ENCODE data around the gene KIRREL3. TPM values are rescaled to one million over a fixed set of nuclear protein-coding genes. Genes with fewer than 3 reads are reported as not detected.

KIRREL3 gene
- total and polyA plus RNA-seq, 2 experiments from 2014 or later: 16.1 to 35.6 TPM

DNA sequence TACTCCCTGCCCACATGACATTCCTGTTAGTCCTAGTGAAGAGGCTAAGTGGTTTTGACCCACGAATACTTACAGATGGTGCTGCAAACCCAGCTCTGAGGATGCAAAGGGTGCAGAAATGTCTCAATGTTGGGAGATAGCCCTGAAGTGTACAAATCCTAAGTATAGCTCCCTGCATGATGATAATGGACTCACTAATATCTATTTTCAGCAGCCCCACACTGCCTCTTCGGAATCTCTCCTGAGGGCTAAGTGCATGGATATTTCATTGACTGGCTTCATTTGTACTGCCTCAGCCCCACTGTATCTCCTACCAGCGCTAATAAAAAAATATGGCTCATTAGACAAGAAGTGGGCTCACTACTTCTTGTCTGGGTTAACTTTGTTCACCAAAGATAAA, 114.5 kb downstream of the KIRREL3 start:
- Histone ChIP-seq H4K20me1 (ENCODE audit: insufficient read depth) (0 out of 2 replicates have a peak, but pooled peaks cover 9% of the 10 kb centered on the region), H3K9ac (no peak overlapping the region), H3K27me3 (replicated peaks; ENCODE audit: insufficient read depth) (no peaks in the 10 kb centered on the region), H3K4me2 (ENCODE audit: unreplicated experiment) (no peak overlapping the region), H3F3A (ENCODE audit: insufficient read depth) (peaks cover 3% of the 10 kb centered on the region), H3K36me3 (ENCODE audit: low read depth) (no peaks in the 10 kb centered on the region), H3K4me3 (no peak overlapping the region), H3K4me1 (ENCODE audit: insufficient read depth) (peaks cover 4% of the 10 kb centered on the region), H3K9me2 (ENCODE audit: insufficient read depth) (no peaks in the 10 kb centered on the region), H3K27ac (no peak overlapping the region), H3K9me3 (ENCODE audit: low read depth) (no peaks in the 10 kb centered on the region), H2AFZ (no peak overlapping the region), H3K79me2 (ENCODE audit: insufficient read depth) (peaks cover 58% of the 10 kb centered on the region)
- 71 to 72% methylated on average over 3 of the region's 3 CpGs for WGBS, 2 experiments (ENCODE audit: low coverage in 1 of 2, low lambda C conversion rate in 2 of 2, missing lambda C conversion rate in 2 of 2)
- TF ChIP-seq EZH2phosphoT487 (IDR thresholded peaks at IDR 0.05; ENCODE audit: insufficient read depth, low read depth) (no peak), EZH2 (IDR thresholded peaks at IDR 0.05; ENCODE audit: insufficient read depth, poor library complexity, severe bottlenecking) (no peak)
- in situ Hi-C loops (cut with MboI): no loop called here
- DNase-seq: no peak

DNA sequence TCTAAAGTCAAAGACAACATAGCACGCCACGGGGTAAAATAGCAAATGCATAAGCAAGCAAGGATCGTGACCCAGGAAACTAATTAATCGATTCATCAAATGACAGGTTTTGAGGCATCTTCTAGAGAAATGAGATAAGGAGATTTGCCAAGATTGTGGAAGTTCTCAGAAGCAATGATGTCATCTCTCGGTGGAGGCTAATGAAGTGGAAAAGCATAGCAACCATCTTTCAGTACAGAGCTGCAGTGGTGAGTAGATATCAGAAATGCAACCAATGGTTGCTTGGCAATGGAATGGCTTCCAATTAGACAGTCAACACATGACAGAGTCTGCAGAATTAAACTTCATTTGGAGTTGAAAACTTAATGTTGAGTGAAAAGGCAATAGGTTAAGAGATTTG, 116.0 kb downstream of the KIRREL3 start:
- Histone ChIP-seq H3K27ac (no peak overlapping the region), H3K4me1 (ENCODE audit: insufficient read depth) (no peaks in the 10 kb centered on the region; the same call in 1 of the 2 replicates), H3K9ac (no peak overlapping the region), H3K4me3 (no peak overlapping the region), H3K27me3 (replicated peaks; ENCODE audit: insufficient read depth) (no peaks in the 10 kb centered on the region), H3K4me2 (ENCODE audit: unreplicated experiment) (no peak overlapping the region), H3K79me2 (ENCODE audit: insufficient read depth) (peaks cover 53% of the 10 kb centered on the region), H4K20me1 (ENCODE audit: insufficient read depth) (0 out of 2 replicates have a peak, but pooled peaks cover 9% of the 10 kb centered on the region), H3K9me2 (ENCODE audit: insufficient read depth) (no peaks in the 10 kb centered on the region), H3K36me3 (ENCODE audit: low read depth) (no peaks in the 10 kb centered on the region), H2AFZ (no peak overlapping the region), H3F3A (ENCODE audit: insufficient read depth) (no peaks in the 10 kb centered on the region), H3K9me3 (ENCODE audit: low read depth) (no peaks in the 10 kb centered on the region)
- in situ Hi-C loops (cut with MboI): no loop called here
- TF ChIP-seq EZH2 (IDR thresholded peaks at IDR 0.05; ENCODE audit: insufficient read depth, poor library complexity, severe bottlenecking): no peak
- no peak for TF ChIP-seq EZH2phosphoT487 (IDR thresholded peaks at IDR 0.05; ENCODE audit: insufficient read depth, low read depth)
- DNase-seq: no peak
- 76 to 77% methylated on average over 5 of the region's 5 CpGs for WGBS, 2 experiments (ENCODE audit: low coverage in 1 of 2, low lambda C conversion rate in 2 of 2, missing lambda C conversion rate in 2 of 2)

- DNase-seq: no peak
- Histone ChIP-seq H3F3A (ENCODE audit: insufficient read depth) (no peaks in the 10 kb centered on the region), H3K9me3 (ENCODE audit: low read depth) (no peaks in the 10 kb centered on the region), H3K27ac (no peak overlapping the region), H3K27me3 (replicated peaks; ENCODE audit: insufficient read depth) (no peaks in the 10 kb centered on the region), H3K4me3 (no peak overlapping the region), H3K4me2 (ENCODE audit: unreplicated experiment) (no peak overlapping the region), H3K9me2 (ENCODE audit: insufficient read depth) (no peaks in the 10 kb centered on the region), H3K9ac (no peak overlapping the region), H3K4me1 (ENCODE audit: insufficient read depth) (no peaks in the 10 kb centered on the region; the same call in 1 of the 2 replicates), H3K79me2 (ENCODE audit: insufficient read depth) (peaks cover 57% of the 10 kb centered on the region), H2AFZ (no peak overlapping the region), H3K36me3 (ENCODE audit: low read depth) (no peaks in the 10 kb centered on the region), H4K20me1 (ENCODE audit: insufficient read depth) (0 out of 2 replicates have a peak, but pooled peaks cover 9% of the 10 kb centered on the region)
- no peak for TF ChIP-seq EZH2phosphoT487 (IDR thresholded peaks at IDR 0.05; ENCODE audit: insufficient read depth, low read depth)
- no peak for TF ChIP-seq EZH2 (IDR thresholded peaks at IDR 0.05; ENCODE audit: insufficient read depth, poor library complexity, severe bottlenecking)
- in situ Hi-C loops (cut with MboI): no loop called here
- WGBS, 2 experiments (ENCODE audit: low coverage in 1 of 2, low lambda C conversion rate in 2 of 2, missing lambda C conversion rate in 2 of 2): 66 to 78% methylated on average over 4 of the region's 4 CpGs
Measured at GRCh38 chr11:126884192-126884591, 116.4 kb downstream of the KIRREL3 start.

DNA sequence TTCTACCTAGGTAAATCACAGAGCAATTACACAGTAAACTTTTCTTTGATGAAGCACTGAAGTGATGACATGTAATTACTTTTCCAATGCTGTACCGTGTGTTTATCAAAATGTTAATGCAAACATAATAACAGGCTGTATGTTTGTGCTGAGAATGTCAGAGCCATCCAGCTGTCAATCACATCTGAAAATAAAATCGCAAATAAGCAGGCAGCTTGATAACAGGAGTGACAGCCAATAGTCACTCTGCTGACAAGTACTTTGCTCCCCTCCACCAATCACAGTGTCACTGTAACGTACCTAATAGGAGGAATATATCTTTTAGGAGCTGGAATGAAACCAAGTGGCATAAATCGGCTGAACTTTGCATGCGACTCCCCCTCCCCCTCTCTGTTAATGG, 119.7 kb downstream of the KIRREL3 start:
- DNase-seq: no peak
- no peaks in the 10 kb centered on the region for H3K4me1 ChIP-seq (ENCODE audit: insufficient read depth)
- H3K27me3 ChIP-seq (replicated peaks; ENCODE audit: insufficient read depth): no peaks in the 10 kb centered on the region
- no peaks in the 10 kb centered on the region for H3K9me3 ChIP-seq (ENCODE audit: low read depth)
- no peaks in the 10 kb centered on the region for H3K9me2 ChIP-seq (ENCODE audit: insufficient read depth)
- H4K20me1 ChIP-seq (ENCODE audit: insufficient read depth): 0 out of 2 replicates have a peak, but pooled peaks cover 9% of the 10 kb centered on the region
- no peak overlapping the region for H3K4me2 ChIP-seq (ENCODE audit: unreplicated experiment)
- in situ Hi-C loops (cut with MboI): no loop called here
- no peak overlapping the region for H3K9ac ChIP-seq
- no peaks in the 10 kb centered on the region for H3K36me3 ChIP-seq (ENCODE audit: low read depth)
- H3K4me3 ChIP-seq: no peak overlapping the region
- peaks cover 58% of the 10 kb centered on the region for H3K79me2 ChIP-seq (ENCODE audit: insufficient read depth)
- no peaks in the 10 kb centered on the region for H3F3A ChIP-seq (ENCODE audit: insufficient read depth)
- TF ChIP-seq EZH2 (IDR thresholded peaks at IDR 0.05; ENCODE audit: insufficient read depth, poor library complexity, severe bottlenecking) (no peak), EZH2phosphoT487 (IDR thresholded peaks at IDR 0.05; ENCODE audit: insufficient read depth, low read depth) (no peak)
- H2AFZ ChIP-seq: no peak overlapping the region
- H3K27ac ChIP-seq: no peak overlapping the region
- 47% methylated on average over 5 of the region's 5 CpGs for WGBS, 2 experiments (ENCODE audit: low coverage in 1 of 2, low lambda C conversion rate in 2 of 2, missing lambda C conversion rate in 2 of 2)

- peaks cover 3% of the 10 kb centered on the region; the same call in 1 of the 2 replicates for H3K4me1 ChIP-seq (ENCODE audit: insufficient read depth)
- H3K27ac ChIP-seq: no peak overlapping the region
- H3K9me3 ChIP-seq (ENCODE audit: low read depth): no peaks in the 10 kb centered on the region
- H3K4me3 ChIP-seq: no peak overlapping the region
- no peaks in the 10 kb centered on the region for H3K9me2 ChIP-seq (ENCODE audit: insufficient read depth)
- peaks cover 6% of the 10 kb centered on the region for H3F3A ChIP-seq (ENCODE audit: insufficient read depth)
- H3K9ac ChIP-seq: no peak overlapping the region
- DNase-seq: no peak
- in situ Hi-C loops (cut with MboI): no loop called here
- no peaks in the 10 kb centered on the region for H3K36me3 ChIP-seq (ENCODE audit: low read depth)
- H3K27me3 ChIP-seq (replicated peaks; ENCODE audit: insufficient read depth): no peaks in the 10 kb centered on the region
- no peak overlapping the region for H2AFZ ChIP-seq
- H4K20me1 ChIP-seq (ENCODE audit: insufficient read depth): 0 out of 2 replicates have a peak, but pooled peaks cover 9% of the 10 kb centered on the region
- H3K4me2 ChIP-seq (ENCODE audit: unreplicated experiment): no peak overlapping the region
- TF ChIP-seq EZH2 (IDR thresholded peaks at IDR 0.05; ENCODE audit: insufficient read depth, poor library complexity, severe bottlenecking) (no peak), EZH2phosphoT487 (IDR thresholded peaks at IDR 0.05; ENCODE audit: insufficient read depth, low read depth) (no peak)
- peaks cover 71% of the 10 kb centered on the region for H3K79me2 ChIP-seq (ENCODE audit: insufficient read depth)
Measured at GRCh38 chr11:126879516-126879915, 121.1 kb downstream of the KIRREL3 start.
